SH-SY5Y (cell line): ENCODE data around the gene EXOC2.

Experiments used
- GATA2 ChIP-seq: IDR thresholded peaks from 2 replicates; pipeline ENCODE4 v1.6.1; 2011; ENCODE audit warnings: mild to moderate bottlenecking, low read depth, low read length
- GATA3 ChIP-seq: IDR thresholded peaks from 2 replicates; pipeline ENCODE4 v1.6.1; 2011; ENCODE audit warnings: low read depth, mild to moderate bottlenecking, low read length, moderate library complexity

- no peak for TF ChIP-seq GATA2
- TF ChIP-seq GATA3, result no peak
These were observed 25.5 kb downstream of the EXOC2 start for GRCh38 chr6:667253-667927.
